Measurements from ENCODE around the gene RBM10.

GRCh38 chrX:47221756-47222155, 76.7 kb downstream of the RBM10 start:
- no peak for TF ChIP-seq CTCF (IDR thresholded peaks at IDR 0.05; ENCODE audit: low read depth, low read length, poor library complexity, severe bottlenecking)
- no peak for TF ChIP-seq EZH2phosphoT487 (IDR thresholded peaks at IDR 0.05; ENCODE audit: borderline replicate concordance, low read length)
